HepG2 (cell line): ENCODE data around the gene PIGV. TPM values are rescaled to one million over a fixed set of nuclear protein-coding genes. Genes with fewer than 3 reads are reported as not detected.

Experiments
- BCL3 ChIP-seq: sonication (generic); formaldehyde crosslinking; IDR thresholded peaks from 2 replicates; pipeline ENCODE4 v1.5.1; 2020; ENCODE audit warnings: mild to moderate bottlenecking, missing genetic modification reagents, moderate library complexity
- CAMTA2 ChIP-seq: sonication (generic); formaldehyde crosslinking; IDR thresholded peaks from 2 replicates; pipeline ENCODE4 v1.4.0; 2020; ENCODE audit warnings: mild to moderate bottlenecking, missing genetic modification reagents, borderline replicate concordance
- CREB3 ChIP-seq: sonication (generic); formaldehyde crosslinking; IDR thresholded peaks from 2 replicates; pipeline ENCODE4 v1.5.0; 2020; ENCODE audit warnings: missing genetic modification reagents
- IKZF4 ChIP-seq: sonication (generic); formaldehyde crosslinking; IDR thresholded peaks from 2 replicates; pipeline ENCODE4 v1.5.1; 2020; ENCODE audit warnings: borderline replicate concordance, mild to moderate bottlenecking, low read depth, missing genetic modification reagents; ENCODE audit errors: not compliant biosample characterization
- MATR3 ChIP-seq: sonication (generic); formaldehyde crosslinking; IDR thresholded peaks from 2 replicates; pipeline ENCODE4 v1.4.0; 2020; ENCODE audit warnings: missing genetic modification reagents
- MBNL3 ChIP-seq: fragments of 250-450 bp; sonication (Bioruptor Pico); conservative IDR thresholded peaks from 2 replicates; pipeline ENCODE4 v1.8.0; 2022; ENCODE audit warnings: mild to moderate bottlenecking, inconsistent platforms
- MED13 ChIP-seq: sonication (generic); formaldehyde crosslinking; IDR thresholded peaks from 2 replicates; pipeline ENCODE4 v1.5.0; 2020; ENCODE audit warnings: missing genetic modification reagents
- MYPOP ChIP-seq: sonication (generic); formaldehyde crosslinking; IDR thresholded peaks from 2 replicates; pipeline ENCODE4 v1.8.1; 2023; ENCODE audit warnings: mild to moderate bottlenecking, moderate library complexity, missing genetic modification reagents
- NCOA5 ChIP-seq: sonication (generic); formaldehyde crosslinking; IDR thresholded peaks from 2 replicates; pipeline ENCODE4 v1.4.0; 2020; ENCODE audit warnings: missing genetic modification reagents
- NPAS2 ChIP-seq: sonication (generic); formaldehyde crosslinking; IDR thresholded peaks from 2 replicates; pipeline ENCODE4 v1.8.0; 2022; ENCODE audit warnings: mild to moderate bottlenecking, missing genetic modification reagents, borderline replicate concordance
- PHB2 ChIP-seq: fragments of 450-650 bp; IDR thresholded peaks from 2 replicates; pipeline ENCODE4 v1.6.1; 2018; ENCODE audit not compliant: partially characterized antibody
- TMF1 ChIP-seq: sonication (generic); formaldehyde crosslinking; IDR thresholded peaks from 2 replicates; pipeline ENCODE4 v1.8.1; 2022; ENCODE audit warnings: low read depth, missing genetic modification reagents
- UBTF ChIP-seq: sonication (generic); formaldehyde crosslinking; IDR thresholded peaks from 2 replicates; pipeline ENCODE4 v1.4.0; 2020; ENCODE audit warnings: mild to moderate bottlenecking, missing genetic modification reagents
- ZHX2 ChIP-seq, 2 experiments: sonication (generic) in 1 of 2; formaldehyde crosslinking in 1 of 2; IDR thresholded peaks; 2 replicates each; pipeline versions ENCODE4 v1.6.1 to v1.9.0; 2014 to 2022; ENCODE audit warnings: antibody characterized with exemption in 1 of 2, borderline replicate concordance in 1 of 2, inconsistent platforms in 1 of 2, low read depth in 1 of 2, missing genetic modification reagents in 1 of 2
- ZNF781 ChIP-seq: sonication (generic); formaldehyde crosslinking; IDR thresholded peaks from 2 replicates; pipeline ENCODE4 v1.5.1; 2020; ENCODE audit warnings: borderline replicate concordance, mild to moderate bottlenecking, missing genetic modification reagents; ENCODE audit errors: not compliant biosample characterization
- polyA plus RNA-seq, 8 experiments: library from polyadenylated mRNA; depleted of rRNA in 3 of 8; stranded (reverse) in 7 of 8; unstranded in 1 of 8; fragments of >200 nt; fragmentation: Illumina TruSeq in 4 of 8; extraction: Trizol in 4 of 8; gene quantifications; 2 replicates each; pipeline versions ENCODE4 v1.2.1 to v1.2.3, GENCODE V29; 2011 to 2016; ENCODE audit warnings: low read depth in 4 of 8, missing spikeins in 1 of 8, mixed read lengths in 1 of 8; ENCODE audit not compliant: insufficient read depth in 1 of 8
- total RNA-seq, 5 experiments: library from RNA; depleted of rRNA; stranded (reverse); fragments of >200 nt; fragmentation: Illumina TruSeq; extraction: Trizol; gene quantifications; 2 replicates each; pipeline ENCODE4 v1.2.3, GENCODE V29; 2016; ENCODE audit warnings: low read depth in 1 of 5

PIGV gene
- total and polyA plus RNA-seq, 2 of the 13 experiments (the other 11 are each of a cell fraction or from before 2014, with no cell fraction given): 13.5 to 22.7 TPM

GRCh38 chr1:26784023-26784871 lies 3.5 kb upstream of the PIGV start (continued):
- no peak for TF ChIP-seq MED13
- no peak for TF ChIP-seq MATR3 (CRISPR knock-in tag)
- TF ChIP-seq IKZF4 (CRISPR knock-in tag): no peak
- TF ChIP-seq ZNF781 (CRISPR knock-in tag): peak; percentile 37
- TF ChIP-seq MYPOP (CRISPR knock-in tag): peak; percentile 66; the same call in 1 of the 2 replicates
- TF ChIP-seq CREB3 (CRISPR knock-in tag): no peak
- TF ChIP-seq PHB2: no peak
- no peak for TF ChIP-seq TMF1 (CRISPR knock-in tag)
- no peak for TF ChIP-seq ZHX2 (IDR thresholded peaks at IDR 0.05; ENCODE audit: low read depth)
- no peak for TF ChIP-seq ZHX2 (CRISPR knock-in tag; IDR thresholded peaks at IDR 0.05; ENCODE audit: borderline replicate concordance)
- no peak for TF ChIP-seq BCL3
- TF ChIP-seq NCOA5 (CRISPR knock-in tag): no peak
- TF ChIP-seq UBTF (CRISPR knock-in tag): no peak
- no peak for TF ChIP-seq CAMTA2 (CRISPR knock-in tag)
- no peak for TF ChIP-seq NPAS2 (CRISPR knock-in tag)
- TF ChIP-seq MBNL3: no peak
